Measurements from ENCODE around the gene NPY4R2. TPM values are rescaled to one million over a fixed set of nuclear protein-coding genes. Genes with fewer than 3 reads are reported as not detected.
"Not testable (repeated sequence)": the region's sequence is repeated elsewhere in the genome, so short reads cannot be mapped to it uniquely, and the experiment has no call there.

NPY4R2 gene
- polyA plus RNA-seq, 1 donor from 2014 or later = not detected

DNA sequence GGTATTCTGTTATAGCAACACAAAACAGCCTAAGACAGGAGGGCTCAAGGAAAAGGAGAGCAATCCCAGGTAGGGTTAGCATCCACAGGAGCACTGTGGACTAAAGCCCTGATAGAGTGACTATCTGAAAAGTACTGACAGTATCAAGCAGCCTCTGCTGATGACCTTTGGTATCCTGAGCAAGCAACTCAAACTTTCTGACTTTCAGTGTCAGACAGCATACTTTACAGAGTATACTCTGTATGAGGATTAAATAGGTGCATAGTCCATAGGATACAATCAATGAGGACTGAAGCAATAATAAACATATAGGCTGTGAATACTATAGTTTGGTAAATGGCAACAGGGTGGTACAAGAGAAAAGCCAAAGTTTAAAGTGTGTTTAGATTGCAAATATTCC is 27.7 kb upstream of the NPY4R2 start:
- not testable (repeated sequence) for H3F3A ChIP-seq (ENCODE audit: insufficient read depth, low read length, poor library complexity, severe bottlenecking); H2AFZ ChIP-seq (ENCODE audit: low read depth, low read length); H3K27ac ChIP-seq (ENCODE audit: low read length); H3K4me3 ChIP-seq (ENCODE audit: low read length); H3K27me3 ChIP-seq (ENCODE audit: insufficient read depth, low read depth, low read length); H3K9ac ChIP-seq (ENCODE audit: low read length); H3K36me3 ChIP-seq (ENCODE audit: insufficient read depth, low read length); H3K4me2 ChIP-seq (ENCODE audit: low read length); H3K79me2 ChIP-seq (replicated peaks; ENCODE audit: insufficient read depth, low read length); H3K9me2 ChIP-seq (ENCODE audit: insufficient read depth, low read length); H3K9me3 ChIP-seq (ENCODE audit: low read length); H4K20me1 ChIP-seq (ENCODE audit: insufficient read depth)

GRCh38 chr10:47892494-47893261 is 25.8 kb upstream of the NPY4R2 start:
- not testable (repeated sequence) for H3K27ac ChIP-seq (ENCODE audit: low read length); H3K4me2 ChIP-seq (ENCODE audit: low read length); H2AFZ ChIP-seq (ENCODE audit: low read depth, low read length); H3K9me2 ChIP-seq (ENCODE audit: insufficient read depth, low read length); H3K79me2 ChIP-seq (replicated peaks; ENCODE audit: insufficient read depth, low read length); H3F3A ChIP-seq (ENCODE audit: insufficient read depth, low read length, poor library complexity, severe bottlenecking); H3K27me3 ChIP-seq (ENCODE audit: insufficient read depth, low read depth, low read length); H3K4me3 ChIP-seq (ENCODE audit: low read length); H3K9ac ChIP-seq (ENCODE audit: low read length); H3K9me3 ChIP-seq (ENCODE audit: low read length); H3K36me3 ChIP-seq (ENCODE audit: insufficient read depth, low read length); H4K20me1 ChIP-seq (ENCODE audit: insufficient read depth)

DNA sequence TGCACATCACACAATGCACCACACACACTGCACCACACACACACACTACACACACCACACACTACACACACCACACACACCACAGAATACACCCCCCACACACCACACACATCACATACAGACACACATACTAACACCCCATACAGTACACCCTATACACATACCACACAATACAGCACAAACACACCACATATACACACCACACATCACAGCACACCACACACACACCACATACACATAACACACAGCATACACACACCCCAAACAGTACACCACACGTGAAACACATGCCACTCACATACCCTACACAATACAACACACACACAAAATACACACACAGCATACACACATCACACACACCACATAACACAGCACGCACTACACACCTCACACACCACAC is 23.9 kb upstream of the NPY4R2 start:
- not testable (repeated sequence) for H4K20me1 ChIP-seq (ENCODE audit: insufficient read depth); H2AFZ ChIP-seq (ENCODE audit: low read depth, low read length); H3K4me2 ChIP-seq (ENCODE audit: low read length); H3K79me2 ChIP-seq (replicated peaks; ENCODE audit: insufficient read depth, low read length); H3K4me3 ChIP-seq (ENCODE audit: low read length); H3K27ac ChIP-seq (ENCODE audit: low read length); H3K9me3 ChIP-seq (ENCODE audit: low read length); H3K27me3 ChIP-seq (ENCODE audit: insufficient read depth, low read depth, low read length); H3K36me3 ChIP-seq (ENCODE audit: insufficient read depth, low read length); H3K9ac ChIP-seq (ENCODE audit: low read length); H3F3A ChIP-seq (ENCODE audit: insufficient read depth, low read length, poor library complexity, severe bottlenecking); H3K9me2 ChIP-seq (ENCODE audit: insufficient read depth, low read length)

DNA sequence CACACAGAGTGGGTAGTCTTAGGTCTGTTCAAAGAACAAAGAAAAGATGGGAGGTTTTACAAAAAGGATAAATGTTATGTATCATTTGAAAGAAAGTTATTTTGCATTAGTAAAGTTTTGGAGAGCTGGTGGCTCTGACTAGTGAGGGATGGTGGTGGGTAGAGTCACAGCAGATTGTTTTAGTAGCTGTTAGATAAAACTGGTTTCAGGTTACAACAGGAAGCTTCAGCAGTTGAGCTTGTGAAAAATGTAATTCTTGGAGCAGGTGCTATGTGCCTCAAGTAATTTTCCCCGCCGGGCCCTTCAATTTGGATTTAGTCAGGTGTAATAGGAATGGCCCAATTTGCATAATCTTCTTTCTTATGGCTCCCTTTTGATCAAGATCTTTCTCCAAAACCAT is 20.6 kb upstream of the NPY4R2 start:
- not testable (repeated sequence) for H3K79me2 ChIP-seq (replicated peaks; ENCODE audit: insufficient read depth, low read length)

DNA sequence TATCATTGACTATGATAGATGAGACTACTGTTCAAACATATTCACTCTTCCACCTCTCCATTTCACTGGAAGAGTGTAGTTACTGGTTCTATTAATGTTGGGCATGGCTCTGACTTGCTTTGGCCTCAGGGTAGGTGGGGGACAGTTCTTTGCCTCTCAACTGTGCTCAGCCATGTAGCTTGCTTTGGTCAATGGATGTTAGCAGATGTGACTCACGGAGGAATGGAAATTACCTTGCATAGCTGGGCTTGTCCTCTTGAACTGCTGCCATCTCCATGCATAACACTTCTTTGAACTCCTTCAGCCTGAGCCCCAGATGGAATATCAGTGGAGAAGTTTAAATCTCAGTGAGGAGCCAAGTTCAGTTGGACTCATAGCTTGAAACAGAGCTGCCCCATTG is 9.1 kb upstream of the NPY4R2 start:
- not testable (repeated sequence) for H3K4me3 ChIP-seq (ENCODE audit: low read length); H3K4me2 ChIP-seq (ENCODE audit: low read length); H3K9ac ChIP-seq (ENCODE audit: low read length); H3K9me2 ChIP-seq (ENCODE audit: insufficient read depth, low read length); H3K27ac ChIP-seq (ENCODE audit: low read length); H3F3A ChIP-seq (ENCODE audit: insufficient read depth, low read length, poor library complexity, severe bottlenecking); H3K36me3 ChIP-seq (ENCODE audit: insufficient read depth, low read length); H2AFZ ChIP-seq (ENCODE audit: low read depth, low read length); H4K20me1 ChIP-seq (ENCODE audit: insufficient read depth); H3K9me3 ChIP-seq (ENCODE audit: low read length); H3K27me3 ChIP-seq (ENCODE audit: insufficient read depth, low read depth, low read length); H3K79me2 ChIP-seq (replicated peaks; ENCODE audit: insufficient read depth, low read length)

More for the DNA sequence above, 20.6 kb upstream of the NPY4R2 start:
- H3K9ac ChIP-seq (ENCODE audit: low read length); H2AFZ ChIP-seq (ENCODE audit: low read depth, low read length); H3K4me3 ChIP-seq (ENCODE audit: low read length); H3K9me3 ChIP-seq (ENCODE audit: low read length); H3F3A ChIP-seq (ENCODE audit: insufficient read depth, low read length, poor library complexity, severe bottlenecking); H4K20me1 ChIP-seq (ENCODE audit: insufficient read depth); H3K27me3 ChIP-seq (ENCODE audit: insufficient read depth, low read depth, low read length); H3K27ac ChIP-seq (ENCODE audit: low read length); H3K4me2 ChIP-seq (ENCODE audit: low read length); H3K9me2 ChIP-seq (ENCODE audit: insufficient read depth, low read length); H3K36me3 ChIP-seq (ENCODE audit: insufficient read depth, low read length): not testable (repeated sequence)

DNA sequence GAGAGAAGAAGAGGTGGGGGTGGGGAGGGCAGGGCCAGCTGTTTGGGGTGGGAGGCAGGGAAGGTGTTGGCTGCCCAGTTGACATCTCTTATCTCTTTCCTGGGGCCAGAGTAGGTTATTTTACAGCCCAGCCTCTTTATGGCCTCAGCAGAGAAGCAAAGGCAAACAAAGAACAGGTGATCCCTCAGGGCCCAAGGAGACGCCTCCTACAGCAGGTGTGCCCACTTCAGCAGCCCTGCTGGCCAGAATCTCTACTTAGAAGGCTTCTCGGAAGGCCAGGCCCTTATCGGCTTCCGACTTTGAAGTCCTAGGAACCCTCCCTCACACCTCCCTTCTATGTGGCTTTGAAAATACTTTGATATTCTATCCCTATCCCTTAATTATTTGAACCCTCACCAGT is 8.0 kb upstream of the NPY4R2 start:
- not testable (repeated sequence) for H3K4me3 ChIP-seq (ENCODE audit: low read length); H3K9ac ChIP-seq (ENCODE audit: low read length); H3K79me2 ChIP-seq (replicated peaks; ENCODE audit: insufficient read depth, low read length); H3K9me3 ChIP-seq (ENCODE audit: low read length); H2AFZ ChIP-seq (ENCODE audit: low read depth, low read length); H3K27me3 ChIP-seq (ENCODE audit: insufficient read depth, low read depth, low read length); H3K4me2 ChIP-seq (ENCODE audit: low read length); H4K20me1 ChIP-seq (ENCODE audit: insufficient read depth); H3K27ac ChIP-seq (ENCODE audit: low read length); H3K9me2 ChIP-seq (ENCODE audit: insufficient read depth, low read length); H3F3A ChIP-seq (ENCODE audit: insufficient read depth, low read length, poor library complexity, severe bottlenecking); H3K36me3 ChIP-seq (ENCODE audit: insufficient read depth, low read length)

- H3K4me3 ChIP-seq (ENCODE audit: low read length); H3K36me3 ChIP-seq (ENCODE audit: insufficient read depth, low read length); H3K79me2 ChIP-seq (replicated peaks; ENCODE audit: insufficient read depth, low read length); H3K9ac ChIP-seq (ENCODE audit: low read length); H3K9me3 ChIP-seq (ENCODE audit: low read length); H3K27me3 ChIP-seq (ENCODE audit: insufficient read depth, low read depth, low read length); H4K20me1 ChIP-seq (ENCODE audit: insufficient read depth); H3K4me2 ChIP-seq (ENCODE audit: low read length); H2AFZ ChIP-seq (ENCODE audit: low read depth, low read length); H3K27ac ChIP-seq (ENCODE audit: low read length); H3K9me2 ChIP-seq (ENCODE audit: insufficient read depth, low read length); H3F3A ChIP-seq (ENCODE audit: insufficient read depth, low read length, poor library complexity, severe bottlenecking): not testable (repeated sequence)
Observed at GRCh38 chr10:47914052-47914451, 4.4 kb upstream of the NPY4R2 start.

- H3K9me2 ChIP-seq (ENCODE audit: insufficient read depth, low read length); H3K4me3 ChIP-seq (ENCODE audit: low read length); H3K27me3 ChIP-seq (ENCODE audit: insufficient read depth, low read depth, low read length); H3K9me3 ChIP-seq (ENCODE audit: low read length); H3K9ac ChIP-seq (ENCODE audit: low read length); H2AFZ ChIP-seq (ENCODE audit: low read depth, low read length); H4K20me1 ChIP-seq (ENCODE audit: insufficient read depth); H3K36me3 ChIP-seq (ENCODE audit: insufficient read depth, low read length); H3K27ac ChIP-seq (ENCODE audit: low read length); H3K4me2 ChIP-seq (ENCODE audit: low read length); H3K79me2 ChIP-seq (replicated peaks; ENCODE audit: insufficient read depth, low read length); H3F3A ChIP-seq (ENCODE audit: insufficient read depth, low read length, poor library complexity, severe bottlenecking): not testable (repeated sequence)
Observed at GRCh38 chr10:47915849-47916548, 2.5 kb upstream of the NPY4R2 start.
